IPS-15b (cell line): ENCODE results near the gene BTBD6.
A peak's percentile ranks its signal among the peaks of the same experiment; 100 is the strongest.
"Not testable (repeated sequence)": the region's sequence is repeated elsewhere in the genome, so short reads cannot be mapped to it uniquely, and the experiment has no call there.

Experiments
- H3K27me3 ChIP-seq: one replicate; pipeline ENCODE4 v1.6.1; 2013; ENCODE audit warnings: low read length; ENCODE audit not compliant: control insufficient read depth, insufficient read depth
- H3K36me3 ChIP-seq: one replicate; pipeline ENCODE4 v1.6.1; 2013; ENCODE audit warnings: low read length; ENCODE audit not compliant: control insufficient read depth, insufficient read depth
- H3K4me1 ChIP-seq: one replicate; pipeline ENCODE4 v1.6.1; 2013; ENCODE audit warnings: mild to moderate bottlenecking, low read length; ENCODE audit not compliant: control insufficient read depth, insufficient read depth
- H3K4me3 ChIP-seq: one replicate; pipeline ENCODE4 v1.5.1; 2013; ENCODE audit warnings: low read depth, low read length
- H3K9ac ChIP-seq: one replicate; pipeline ENCODE4 v1.6.1; 2013; ENCODE audit warnings: low read depth, mild to moderate bottlenecking, low read length
- H3K9me3 ChIP-seq: one replicate; pipeline ENCODE4 v1.6.1; 2013; ENCODE audit warnings: mild to moderate bottlenecking, low read length; ENCODE audit not compliant: control insufficient read depth, insufficient read depth

The BTBD6 gene

DNA sequence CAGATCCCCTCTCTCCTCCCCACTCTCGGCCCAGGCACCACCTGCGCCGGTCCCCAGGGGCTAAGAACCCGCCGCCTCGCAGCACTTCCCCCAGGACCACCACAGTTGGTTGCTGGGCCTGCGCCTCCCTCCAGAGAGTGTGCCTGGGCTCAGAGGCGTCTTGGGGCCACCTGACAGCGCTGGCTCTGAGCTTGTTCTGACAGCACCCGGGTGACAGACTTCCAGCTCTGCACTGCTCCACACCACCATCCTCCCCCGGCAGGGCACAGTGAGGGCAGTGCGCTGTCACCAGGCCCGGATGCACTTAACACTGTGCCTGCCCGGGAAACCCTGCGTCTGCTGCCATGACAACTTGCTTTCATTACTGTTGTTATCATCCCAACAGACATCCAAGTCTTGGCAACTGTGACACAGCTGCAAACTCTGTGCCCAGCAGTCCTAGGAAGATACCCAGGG is 45.8 kb downstream of the BTBD6 start:
- Histone ChIP-seq H3K36me3 (no peaks in the 10 kb centered on the region), H3K27me3 (no peaks in the 10 kb centered on the region), H3K9me3 (no peaks in the 10 kb centered on the region), H3K9ac (no peak overlapping the region), H3K4me1 (no peaks in the 10 kb centered on the region), H3K4me3 (no peak overlapping the region)

- not testable (repeated sequence) for H3K9me3 ChIP-seq, H3K4me1 ChIP-seq, H3K36me3 ChIP-seq, H3K27me3 ChIP-seq, H3K9ac ChIP-seq, H3K4me3 ChIP-seq
These were observed 49.0 kb downstream of the BTBD6 start for GRCh38 chr14:105297311-105297710.

DNA sequence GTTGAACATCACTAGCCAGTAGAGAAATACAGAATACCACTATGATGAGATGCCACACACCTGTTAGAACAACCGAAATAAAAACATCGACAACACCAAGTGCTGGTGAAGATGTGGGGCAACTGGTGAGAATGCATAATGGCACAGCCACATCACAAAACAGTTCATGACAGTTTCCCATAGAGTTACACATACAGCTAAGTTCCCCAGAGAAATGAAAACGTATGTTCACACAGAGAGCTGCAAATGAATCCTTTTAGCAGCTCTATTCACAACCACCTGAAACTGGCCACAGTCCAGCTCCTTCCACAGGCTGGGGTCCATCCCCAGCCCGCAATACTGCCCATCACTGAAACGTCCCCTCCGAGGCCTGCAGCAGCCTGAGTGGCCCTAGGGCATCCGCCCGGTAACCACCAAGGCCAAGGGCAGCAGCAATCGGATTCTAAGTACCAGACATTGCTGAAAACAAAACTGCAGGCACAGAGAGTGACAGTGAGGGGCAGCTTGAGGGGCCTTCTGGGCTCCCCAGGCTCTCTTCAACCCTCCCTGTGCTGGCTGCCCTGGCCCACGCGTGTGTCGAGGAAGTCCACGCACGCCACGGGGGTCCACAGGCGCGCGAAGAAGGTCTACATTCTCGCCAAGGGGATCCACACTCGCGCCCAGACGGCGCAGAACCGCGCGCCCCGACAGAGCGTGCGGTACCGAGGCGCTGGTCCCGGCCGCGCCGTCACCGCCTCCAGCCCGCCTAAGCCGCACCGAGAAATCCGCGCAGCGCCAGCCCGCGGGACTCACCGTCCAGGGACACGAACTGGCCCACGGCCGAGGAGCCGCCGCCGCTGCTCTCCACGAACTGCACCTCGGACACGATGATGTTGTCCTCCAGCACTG is 51.6 kb downstream of the BTBD6 start:
- no peaks in the 10 kb centered on the region for H3K9me3 ChIP-seq
- H3K36me3 ChIP-seq = peaks cover 2% of the 10 kb centered on the region
- peak overlapping the region; percentile 77 for H3K4me3 ChIP-seq
- peak overlapping the region; percentile 83 for H3K9ac ChIP-seq
- H3K4me1 ChIP-seq = no peaks in the 10 kb centered on the region
- H3K27me3 ChIP-seq = peaks cover 9% of the 10 kb centered on the region
